H9 (cell line): ENCODE measurements around the gene FAM120A. TPM values are rescaled to one million over a fixed set of nuclear protein-coding genes. Genes with fewer than 3 reads are reported as not detected.

ENCODE experiments used
- DNase-seq: peaks from one replicate; pipeline ENCODE4 v3.0.0-alpha.2; 2017
- H2AFZ ChIP-seq: one replicate; pipeline ENCODE4 v1.6.1; 2013; ENCODE audit warnings: mild to moderate bottlenecking, low read length, control low read depth, moderate library complexity
- H2AK5ac ChIP-seq: 2 replicates; pipeline ENCODE4 v1.6.1; 2013; ENCODE audit warnings: low read length, control low read depth, mixed read lengths; ENCODE audit not compliant: insufficient read length
- H2BK120ac ChIP-seq: one replicate; pipeline ENCODE4 v1.6.1; 2013; ENCODE audit warnings: low read depth, mild to moderate bottlenecking, low read length, control low read depth, inconsistent platforms; ENCODE audit not compliant: poor library complexity, severe bottlenecking
- H2BK12ac ChIP-seq: 2 replicates; pipeline ENCODE4 v1.6.1; 2013; ENCODE audit warnings: low read length, control low read depth, mixed read lengths, low read depth; ENCODE audit not compliant: insufficient read length
- H2BK15ac ChIP-seq: 2 replicates; pipeline ENCODE4 v1.6.1; 2013; ENCODE audit warnings: low read depth, low read length, control low read depth
- H2BK20ac ChIP-seq: one replicate; pipeline ENCODE4 v1.6.1; 2013; ENCODE audit warnings: low read depth, mild to moderate bottlenecking, low read length, control low read depth, inconsistent platforms; ENCODE audit not compliant: poor library complexity, severe bottlenecking
- H2BK5ac ChIP-seq: 2 replicates; pipeline ENCODE4 v1.6.1; 2013; ENCODE audit warnings: low read length, control low read depth, mixed read lengths; ENCODE audit not compliant: insufficient read length
- H3K14ac ChIP-seq: 2 replicates; pipeline ENCODE4 v1.6.1; 2013; ENCODE audit warnings: low read length, control low read depth; ENCODE audit not compliant: insufficient read depth
- H3K18ac ChIP-seq: 2 replicates; pipeline ENCODE4 v1.6.1; 2013; ENCODE audit warnings: low read depth, mild to moderate bottlenecking, mixed read lengths, low read length, control low read depth; ENCODE audit not compliant: insufficient read length
- H3K23ac ChIP-seq: 2 replicates; pipeline ENCODE4 v1.6.1; 2013; ENCODE audit warnings: low read length, control low read depth, mixed read lengths, low read depth; ENCODE audit not compliant: insufficient read length
- H3K23me2 ChIP-seq: 2 replicates; pipeline ENCODE4 v1.6.1; 2013; ENCODE audit warnings: low read depth, mild to moderate bottlenecking, mixed read lengths, low read length, control low read depth; ENCODE audit not compliant: insufficient read length, poor library complexity, severe bottlenecking
- H3K27ac ChIP-seq: 2 replicates; pipeline ENCODE4 v1.5.1; 2013; ENCODE audit warnings: low read length, control low read depth, mixed read lengths, low read depth; ENCODE audit not compliant: insufficient read length
- H3K27me3 ChIP-seq: 2 replicates; pipeline ENCODE4 v1.6.1; 2013; ENCODE audit warnings: low read length, control low read depth, inconsistent platforms; ENCODE audit not compliant: insufficient read depth
- H3K4ac ChIP-seq: 2 replicates; pipeline ENCODE4 v1.6.1; 2013; ENCODE audit warnings: low read depth, mild to moderate bottlenecking, control low read depth, inconsistent platforms, low read length, moderate library complexity
- H3K4me1 ChIP-seq: 2 replicates; pipeline ENCODE4 v1.6.1; 2013; ENCODE audit warnings: low read length, control low read depth, inconsistent platforms; ENCODE audit not compliant: insufficient read depth
- H3K4me2 ChIP-seq: 2 replicates; pipeline ENCODE4 v1.6.1; 2013; ENCODE audit warnings: low read length, control low read depth, mixed read lengths; ENCODE audit not compliant: insufficient read length, insufficient read depth
- H3K56ac ChIP-seq: 2 replicates; pipeline ENCODE4 v1.6.1; 2013; ENCODE audit warnings: low read depth, mild to moderate bottlenecking, mixed read lengths, low read length, control low read depth; ENCODE audit not compliant: insufficient read length
- H3K79me1 ChIP-seq: 2 replicates; pipeline ENCODE4 v1.6.1; 2013; ENCODE audit warnings: low read depth, mild to moderate bottlenecking, moderate library complexity, low read length, control low read depth, inconsistent platforms; ENCODE audit not compliant: insufficient read depth, poor library complexity, severe bottlenecking
- H3K79me2 ChIP-seq: 2 replicates; pipeline ENCODE4 v1.6.1; 2013; ENCODE audit warnings: low read length, control low read depth, inconsistent platforms; ENCODE audit not compliant: insufficient read depth
- H3K9ac ChIP-seq: 2 replicates; pipeline ENCODE4 v1.6.1; 2013; ENCODE audit warnings: low read length, control low read depth, mixed read lengths; ENCODE audit not compliant: insufficient read length; ENCODE audit errors: extremely low read depth
- H3K9me3 ChIP-seq: one replicate; pipeline ENCODE4 v1.6.1; 2013; ENCODE audit warnings: low read depth, low read length, inconsistent platforms; ENCODE audit not compliant: control insufficient read depth
- H3T11ph ChIP-seq: one replicate; pipeline ENCODE4 v1.6.1; 2013; ENCODE audit warnings: mild to moderate bottlenecking, low read length, control low read depth, inconsistent platforms
- H4K20me1 ChIP-seq: one replicate; pipeline ENCODE4 v1.6.1; 2013; ENCODE audit not compliant: control insufficient read depth, insufficient read length, insufficient read depth
- H4K5ac ChIP-seq: 2 replicates; pipeline ENCODE4 v1.6.1; 2013; ENCODE audit warnings: low read depth, mild to moderate bottlenecking, mixed read lengths, low read length, control low read depth; ENCODE audit not compliant: insufficient read length
- H4K8ac ChIP-seq: replicated peaks from 2 replicates; pipeline ENCODE4 v1.6.1; 2013; ENCODE audit warnings: low read length, control low read depth, mixed read lengths, low read depth; ENCODE audit not compliant: insufficient read length
- H4K91ac ChIP-seq: 2 replicates; pipeline ENCODE4 v1.6.1; 2013; ENCODE audit warnings: low read depth, mild to moderate bottlenecking, moderate library complexity, mixed read lengths, low read length, control low read depth; ENCODE audit not compliant: insufficient read length
- H3K27ac Mint-ChIP-seq, 3 experiments: 2 replicates in 2 of 3; 3 replicates in 1 of 3; pipeline ENCODE4 v1.8.0; 2020 to 2021; ENCODE audit warnings: mixed read lengths in 3 of 3, mild to moderate bottlenecking in 1 of 3, moderate library complexity in 1 of 3
- H3K27me3 Mint-ChIP-seq: 2 replicates; pipeline ENCODE4 v1.8.0; 2021; ENCODE audit warnings: low read depth, mild to moderate bottlenecking, moderate library complexity, mixed read lengths
- H3K36me3 Mint-ChIP-seq, 3 experiments: 2 replicates in 2 of 3; 3 replicates in 1 of 3; pipeline ENCODE4 v1.8.0; 2020 to 2021; ENCODE audit warnings: low read depth in 3 of 3, mixed read lengths in 3 of 3; ENCODE audit not compliant: insufficient read depth in 1 of 3
- H3K4me1 Mint-ChIP-seq, 2 experiments: 2 replicates each; pipeline ENCODE4 v1.8.0; 2020; ENCODE audit warnings: mixed read lengths in 2 of 2
- H3K4me3 Mint-ChIP-seq, 2 experiments: 2 replicates in 1 of 2; 3 replicates in 1 of 2; pipeline ENCODE4 v1.8.0; 2020 to 2021; ENCODE audit warnings: mild to moderate bottlenecking in 2 of 2, mixed read lengths in 2 of 2, moderate library complexity in 1 of 2
- H3K9me3 Mint-ChIP-seq, 2 experiments: 2 replicates in 1 of 2; 3 replicates in 1 of 2; pipeline ENCODE4 v1.8.0; 2020; ENCODE audit warnings: mild to moderate bottlenecking in 2 of 2, mixed read lengths in 2 of 2, moderate library complexity in 1 of 2
- CTCF ChIP-seq: fragments of 200-600 bp; sonication (generic); conservative IDR thresholded peaks from 3 replicates; pipeline ENCODE4 v1.8.0; 2021; ENCODE audit warnings: antibody characterized with exemption, mild to moderate bottlenecking
- WGBS: extraction: QIAGEN DNeasy Blood & Tissue Kit; methylation state at CpG from one replicate; pipeline ENCODE4 v1.1.7; 2013; ENCODE audit warnings: missing lambda C conversion rate, low lambda C conversion rate, mixed read lengths; ENCODE audit not compliant: insufficient read length; ENCODE audit errors: extremely low coverage; 5-methylcytosine and 5-hydroxymethylcytosine counted together
- total RNA-seq: library from RNA; stranded (reverse); gene quantifications from 2 replicates; pipeline ENCODE4 v1.2.1, GENCODE V29; 2021

FAM120A gene
- total RNA-seq, 1 experiment from 2014 or later, result 57.7 TPM

GRCh38 chr9:93540305-93540704 lies 88.8 kb downstream of the FAM120A start:
- no peaks in the 10 kb centered on the region for H3K27me3 ChIP-seq
- H3K23me2 ChIP-seq, result no peaks in the 10 kb centered on the region
- H3K18ac ChIP-seq, result no peak overlapping the region
- H3K9me3 ChIP-seq, result no peaks in the 10 kb centered on the region
- no peak overlapping the region for H3K4ac ChIP-seq
- H2BK5ac ChIP-seq, result no peak overlapping the region
- H2BK15ac ChIP-seq, result no peak overlapping the region
- no peak overlapping the region for H3T11ph ChIP-seq
- Mint-ChIP-seq H3K27me3 (no peaks in the 10 kb centered on the region), H3K4me1 (peaks cover 5 to 10% of the 10 kb centered on the region in 2 experiments; a peak in 3 of 4 replicates), H3K9me3 (no peaks in the 10 kb centered on the region), H3K27ac (peak overlapping the region in 1 of 3 experiments; percentile 49; a peak in 1 of 7 replicates), H3K4me3 (no peak overlapping the region), H3K36me3 (peaks cover 14 to 56% (median 14%) of the 10 kb centered on the region in 3 experiments; a peak in 6 of 7 replicates)
- no peak for DNase-seq
- no peaks in the 10 kb centered on the region; the same call in 1 of the 2 replicates for H3K4me1 ChIP-seq
- no CpG with 5 or more reads among the region's 8 CpGs for WGBS
- H2BK12ac ChIP-seq, result no peak overlapping the region
- H4K5ac ChIP-seq, result no peak overlapping the region
- H3K56ac ChIP-seq, result no peak overlapping the region
- no peaks in the 10 kb centered on the region for H3K79me1 ChIP-seq
- H3K4me2 ChIP-seq, result no peak overlapping the region
- H2BK120ac ChIP-seq, result no peak overlapping the region
- H3K27ac ChIP-seq, result no peak overlapping the region
- no peak overlapping the region for H3K23ac ChIP-seq
- H2AK5ac ChIP-seq, result no peak overlapping the region
- no peak overlapping the region for H2AFZ ChIP-seq
- no peaks in the 10 kb centered on the region for H4K20me1 ChIP-seq
- H3K79me2 ChIP-seq, result no peaks in the 10 kb centered on the region
- no peak overlapping the region for H2BK20ac ChIP-seq
- no peak overlapping the region for H4K91ac ChIP-seq
- no peak overlapping the region for H4K8ac ChIP-seq
- TF ChIP-seq CTCF, result no peak
- H3K9ac ChIP-seq, result no peak overlapping the region
- H3K14ac ChIP-seq, result no peak overlapping the region
